Jurkat, Clone E6-1 (cell line): Measurements from ENCODE around the gene ZNF560. TPM values are rescaled to one million over a fixed set of nuclear protein-coding genes. Genes with fewer than 3 reads are reported as not detected.
"Not testable (repeated sequence)": the region's sequence is repeated elsewhere in the genome, so short reads cannot be mapped to it uniquely, and the experiment has no call there.

Experiments
- DNase-seq: peaks from one replicate; pipeline ENCODE4 v3.0.0-alpha.2; 2011; ENCODE audit warnings: low read depth, low spot score
- H3K4me3 ChIP-seq: 2 replicates; pipeline ENCODE4 v1.5.1; 2011; ENCODE audit warnings: mild to moderate bottlenecking, low read length, control low read depth, moderate library complexity
- polyA plus RNA-seq: library from polyadenylated mRNA; unstranded; fragments of >200 nt; gene quantifications from one replicate; pipeline ENCODE4 v1.2.1, GENCODE V29; 2012; ENCODE audit warnings: missing spikeins; ENCODE audit not compliant: insufficient read length, insufficient read depth

The ZNF560 gene
- not detected for polyA plus RNA-seq

GRCh38 chr19:9498183-9498902 lies at the start of gene ZNF560:
TSS of gene ZNF560 (minus strand) at chr19:9498616. CDS start at chr19:9475313, 23,303 bp downstream.
- H3K4me3 ChIP-seq, result no peak within 1 kb of the TSS
- no peak for DNase-seq

- no peak overlapping the region for H3K4me3 ChIP-seq
- DNase-seq, result no peak
Observed at GRCh38 chr19:9547870-9548269, 49.5 kb upstream of the ZNF560 start.

- H3K4me3 ChIP-seq, DNase-seq: not testable (repeated sequence)
Observed at GRCh38 chr19:9541281-9541680, 42.9 kb upstream of the ZNF560 start.

GRCh38 chr19:9539921-9540320 lies 41.5 kb upstream of the ZNF560 start:
- H3K4me3 ChIP-seq, DNase-seq: not testable (repeated sequence)

DNA sequence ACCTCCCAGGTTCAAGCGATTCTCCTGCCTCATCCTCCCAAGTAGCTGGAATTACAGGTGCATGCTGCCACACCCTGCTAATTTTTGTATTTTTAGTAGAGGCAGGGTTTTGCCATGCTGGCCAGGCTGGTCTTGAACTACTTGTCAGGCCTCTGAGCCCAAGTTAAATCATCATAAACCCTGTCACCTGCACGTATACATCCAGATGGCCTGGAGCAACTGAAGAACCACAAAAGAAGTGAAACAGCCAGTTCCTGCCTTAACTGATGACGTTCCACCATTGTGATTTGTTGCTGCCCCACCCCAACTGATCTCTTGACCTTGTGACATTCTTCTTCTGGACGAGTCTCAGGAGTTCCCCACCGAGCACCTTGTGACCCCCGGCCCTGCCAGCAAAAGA lies 40.8 kb upstream of the ZNF560 start:
- not testable (repeated sequence) for H3K4me3 ChIP-seq, DNase-seq

GRCh38 chr19:9538183-9539058 lies 40.0 kb upstream of the ZNF560 start, which contains the start of gene ZNF426:
TSS of gene ZNF426 (minus strand) at chr19:9538645. CDS start at chr19:9536232, 2,413 bp downstream.
- peak; percentile 74 for DNase-seq
- peak within 1 kb of the TSS; percentile 64 for H3K4me3 ChIP-seq

- H3K4me3 ChIP-seq, result no peak overlapping the region
- no peak for DNase-seq
Observed at GRCh38 chr19:9535934-9536333, 37.5 kb upstream of the ZNF560 start.

DNA sequence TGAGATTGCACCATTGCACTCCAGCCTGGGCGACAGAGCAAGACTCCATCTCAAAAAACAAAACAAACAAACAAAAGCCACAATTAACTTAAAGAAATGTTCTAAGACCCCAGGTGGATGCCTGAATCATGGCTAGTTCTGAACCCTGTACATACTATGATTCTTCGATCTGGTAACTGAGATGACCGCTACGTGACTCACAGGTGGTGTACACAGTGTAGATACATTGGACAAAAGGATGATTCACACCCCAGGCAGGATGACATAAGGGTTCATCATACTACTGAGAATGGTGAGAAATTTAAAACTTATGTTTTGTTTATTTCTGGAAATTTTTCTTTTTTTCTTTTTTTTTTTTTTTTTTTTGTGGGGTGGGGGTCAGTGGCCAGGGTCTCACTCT lies 33.5 kb upstream of the ZNF560 start:
- no peak for DNase-seq
- no peak overlapping the region for H3K4me3 ChIP-seq

DNA sequence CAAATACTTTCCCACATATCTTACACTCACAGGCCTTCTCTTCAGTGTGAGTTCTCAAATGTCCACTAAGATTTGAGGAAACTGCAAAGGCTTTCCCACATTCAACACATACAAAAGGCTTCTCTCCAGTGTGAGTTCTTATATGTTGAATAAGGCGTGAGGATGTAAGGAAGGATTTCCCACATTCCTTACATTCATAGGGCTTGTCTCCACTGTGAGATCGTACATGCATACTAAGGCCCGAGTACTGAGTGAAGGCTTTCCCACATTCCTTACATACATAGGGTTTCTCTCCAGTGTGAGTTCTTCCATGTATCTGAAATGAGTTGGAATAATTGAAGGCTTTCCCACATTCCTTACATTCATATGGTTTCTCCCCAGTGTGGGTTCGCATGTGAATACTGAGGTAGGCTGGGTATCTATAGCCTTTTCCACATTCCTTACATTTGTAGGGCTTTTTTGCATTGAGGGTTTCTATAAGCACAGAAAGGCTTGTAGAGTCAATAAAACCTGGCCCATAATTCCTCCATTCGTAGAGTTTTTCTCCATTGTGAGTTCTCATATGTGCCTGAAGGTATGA lies 30.4 kb upstream of the ZNF560 start:
- no peak for DNase-seq
- no peak overlapping the region for H3K4me3 ChIP-seq

DNA sequence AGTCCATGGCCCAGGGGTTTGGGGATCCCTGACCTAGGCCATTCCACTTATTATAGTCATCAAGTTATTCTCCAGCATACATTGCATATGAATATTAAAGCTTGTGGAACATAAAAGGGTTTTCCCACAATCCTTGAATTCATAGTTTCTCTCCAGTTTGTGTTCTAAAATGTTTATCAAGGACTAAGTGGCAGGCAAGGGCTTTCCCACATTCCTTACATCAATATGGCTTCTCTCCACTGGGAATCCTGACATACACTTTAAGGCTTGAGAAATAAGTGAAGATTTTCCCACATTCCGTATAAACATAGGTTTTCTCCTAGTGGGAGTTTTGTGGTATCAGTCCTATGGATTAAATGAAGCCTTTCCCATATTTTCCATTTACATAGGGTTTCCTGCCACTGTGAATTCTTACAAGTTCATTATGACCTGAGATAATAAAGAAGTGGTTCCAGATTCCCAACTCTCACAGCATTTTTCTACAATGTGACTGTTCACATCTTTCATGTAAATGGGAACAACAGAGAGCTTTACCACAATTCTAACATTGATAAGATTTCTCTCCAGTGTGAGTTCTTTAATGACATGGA lies 25.6 kb upstream of the ZNF560 start:
- no peak for DNase-seq
- H3K4me3 ChIP-seq, result no peak overlapping the region

GRCh38 chr19:9507285-9507684 lies 8.9 kb upstream of the ZNF560 start:
- no peak for DNase-seq
- H3K4me3 ChIP-seq, result no peak overlapping the region

DNA sequence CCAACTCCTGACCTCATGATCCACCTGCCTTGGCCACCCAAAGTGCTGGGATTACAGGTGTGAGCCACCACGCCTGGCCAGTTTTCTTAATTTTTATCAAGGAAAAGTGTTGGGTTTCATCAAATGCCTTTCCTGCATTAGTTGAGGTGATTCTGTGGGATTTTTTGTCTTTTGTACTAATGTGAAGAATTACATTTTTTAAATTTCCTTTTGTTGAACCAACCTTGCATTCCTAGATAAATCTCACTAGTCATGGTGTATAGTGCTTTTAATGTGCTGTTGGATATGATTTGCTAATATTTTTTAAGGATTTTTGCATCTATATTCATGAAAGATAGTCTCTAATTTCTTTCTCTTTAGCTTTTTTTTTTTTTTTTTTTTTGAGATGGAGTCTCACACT lies 2.4 kb upstream of the ZNF560 start:
- no peak for DNase-seq
- no peak overlapping the region for H3K4me3 ChIP-seq

DNA sequence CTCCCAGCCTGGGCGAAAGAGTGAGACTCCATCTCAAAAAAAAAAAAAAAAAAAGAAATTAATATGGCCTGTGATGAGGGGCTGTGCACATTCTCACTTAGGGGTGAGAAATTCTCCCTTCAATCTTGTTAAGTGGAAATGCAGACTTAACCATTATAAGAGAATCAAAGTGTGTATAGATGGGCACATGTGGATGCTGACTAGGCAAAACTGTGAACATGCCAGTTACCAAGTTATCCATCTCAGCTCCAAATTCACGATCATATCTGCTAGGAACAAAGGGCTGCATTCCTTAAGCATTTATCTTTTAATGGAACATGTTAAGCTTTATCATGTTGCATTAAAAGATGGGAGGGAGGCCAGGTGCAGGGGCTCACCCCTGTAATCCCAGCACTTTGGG lies 4.3 kb downstream of the ZNF560 start:
- no peak for DNase-seq
- H3K4me3 ChIP-seq, result no peak overlapping the region

DNA sequence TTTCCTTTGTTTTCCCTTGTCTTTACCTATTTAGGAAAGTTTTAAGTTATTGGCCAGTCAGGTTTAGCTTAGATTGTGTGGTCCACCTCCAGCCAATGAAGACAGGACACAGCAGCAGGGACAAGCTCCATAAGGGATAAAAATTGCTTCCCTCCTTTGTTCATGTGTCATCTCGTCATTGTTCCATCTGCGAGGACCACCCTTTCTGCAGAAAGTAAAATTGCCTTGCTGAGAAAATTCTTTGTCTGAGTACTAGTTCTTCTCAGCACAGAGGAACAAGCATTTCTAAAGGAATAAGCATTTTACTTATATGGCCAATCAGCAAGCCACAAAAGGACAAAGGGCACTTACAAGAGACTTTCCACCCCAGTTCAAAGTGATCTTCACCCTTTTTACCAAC lies 11.4 kb downstream of the ZNF560 start:
- DNase-seq, result no peak
- H3K4me3 ChIP-seq, result no peak overlapping the region

GRCh38 chr19:9485140-9485539 lies 13.3 kb downstream of the ZNF560 start:
- no peak for DNase-seq

DNA sequence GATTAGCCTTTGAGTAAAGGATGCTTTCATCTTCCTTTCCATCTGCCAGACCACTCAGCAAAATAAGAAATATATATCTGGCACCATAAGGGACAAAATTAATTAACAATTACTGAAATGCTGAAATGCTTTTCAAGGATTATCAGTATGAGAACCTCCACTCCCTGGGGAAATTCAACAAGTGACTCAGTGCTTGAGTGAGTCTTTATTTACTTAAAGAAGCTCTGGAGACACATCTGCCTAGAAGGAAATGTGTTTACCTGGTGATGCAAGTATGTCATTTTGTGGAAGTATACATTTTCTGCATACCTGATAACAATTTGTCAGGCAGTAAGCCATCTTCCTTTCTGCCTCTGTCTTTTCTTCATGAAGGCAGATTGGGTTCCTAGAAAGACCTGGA lies 23.4 kb downstream of the ZNF560 start:
- H3K4me3 ChIP-seq, result no peak overlapping the region
- DNase-seq, result no peak

More at GRCh38 chr19:9485140-9485539, 13.3 kb downstream of the ZNF560 start:
- H3K4me3 ChIP-seq, result no peak overlapping the region

GRCh38 chr19:9467161-9467560 lies 31.3 kb downstream of the ZNF560 start:
- H3K4me3 ChIP-seq, result no peak overlapping the region
- DNase-seq, result no peak

GRCh38 chr19:9461938-9462337 lies 36.5 kb downstream of the ZNF560 start:
- H3K4me3 ChIP-seq, result no peak overlapping the region
- no peak for DNase-seq

DNA sequence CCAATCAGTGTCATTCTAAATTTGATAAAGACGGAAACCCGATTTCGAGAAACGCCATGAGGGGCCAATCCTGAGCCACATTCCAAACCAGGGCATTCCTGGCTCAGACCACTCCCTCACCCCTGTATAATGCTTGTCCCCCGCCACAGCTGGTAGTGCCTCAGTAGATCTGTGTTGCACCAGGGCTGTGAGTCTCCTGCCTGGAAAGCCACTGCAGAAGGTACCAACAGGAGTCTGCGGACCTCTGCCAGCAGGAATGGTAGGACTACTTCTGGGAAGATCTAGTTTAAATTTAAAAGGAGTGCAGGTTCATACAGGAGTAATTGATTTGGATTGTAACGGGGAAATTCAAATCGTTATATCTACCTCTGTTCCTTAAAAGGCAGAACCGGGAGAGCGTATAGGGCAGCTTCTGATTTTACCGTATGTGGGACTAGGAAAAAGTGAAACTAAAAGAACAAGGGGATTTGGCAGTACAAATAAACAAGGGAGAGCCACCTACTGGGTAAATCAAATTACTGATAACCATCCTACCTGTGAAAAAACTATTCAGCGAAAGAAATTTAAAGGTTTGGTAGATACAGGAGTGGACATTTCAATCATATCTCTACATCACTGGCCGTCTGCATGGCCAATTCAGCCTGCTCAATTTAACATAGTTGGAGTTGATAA lies 42.3 kb downstream of the ZNF560 start:
- peak overlapping the region; percentile 28 for H3K4me3 ChIP-seq
- peak; percentile 25 for DNase-seq
